GM21515 (cell line): ENCODE results near the gene DNAH17.
A peak's percentile ranks its signal among the peaks of the same experiment; 100 is the strongest.
"Not testable (repeated sequence)": the region's sequence is repeated elsewhere in the genome, so short reads cannot be mapped to it uniquely, and the experiment has no call there.

Source experiments
- ATAC-seq: cut with Tn5 transposase; IDR thresholded peaks from one replicate; pipeline ENCODE4 v1.9.1; 2021; ENCODE audit not compliant: unreplicated experiment

DNAH17 gene

DNA sequence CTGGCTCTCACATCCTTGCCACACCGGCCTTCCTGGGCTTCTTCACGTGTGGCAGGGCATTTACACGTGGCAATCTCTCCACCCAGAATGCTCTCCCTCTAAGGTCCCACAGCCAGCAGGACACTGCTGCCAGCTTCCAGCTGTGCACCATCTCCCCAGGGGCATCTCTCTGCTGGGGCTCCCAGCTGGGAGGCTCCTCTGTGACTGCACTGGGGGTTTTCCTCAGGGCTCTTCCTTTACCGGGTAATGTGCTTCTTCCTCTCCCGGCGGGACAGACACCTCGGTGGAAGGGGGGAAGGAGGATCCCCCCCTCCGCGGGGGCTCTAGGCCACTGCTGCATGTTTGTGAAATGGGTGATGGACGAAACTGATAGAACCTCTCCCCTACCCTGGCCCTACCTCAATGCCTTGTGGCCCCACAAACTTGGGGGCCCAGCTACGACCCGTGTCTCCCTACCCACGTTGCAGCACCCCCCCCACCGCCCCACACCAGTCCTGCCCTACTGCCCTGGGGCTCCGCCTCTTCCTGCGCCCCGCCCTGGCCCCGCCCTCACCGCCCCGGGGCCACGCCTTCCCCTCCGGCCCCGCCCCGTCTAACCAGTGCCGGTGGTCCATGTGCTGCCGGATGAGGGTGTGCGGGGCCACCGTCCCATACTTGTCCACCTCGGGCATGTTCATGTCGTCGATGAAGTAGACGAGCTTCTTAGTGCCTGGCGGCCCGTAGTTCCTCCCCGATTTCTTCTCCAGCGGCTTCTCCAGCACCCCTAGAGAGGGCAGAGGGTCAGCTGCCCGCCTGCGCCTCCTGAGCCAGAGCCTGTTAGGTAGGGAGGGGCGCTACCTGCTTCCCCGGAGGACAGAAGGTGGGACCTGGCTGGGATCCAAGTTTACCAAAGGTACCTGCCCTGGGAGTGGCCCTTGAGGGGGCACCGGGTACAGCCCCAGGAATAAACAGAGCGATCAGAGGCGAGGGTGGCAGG, 92.6 kb downstream of the DNAH17 start:
- no peak for ATAC-seq

DNA sequence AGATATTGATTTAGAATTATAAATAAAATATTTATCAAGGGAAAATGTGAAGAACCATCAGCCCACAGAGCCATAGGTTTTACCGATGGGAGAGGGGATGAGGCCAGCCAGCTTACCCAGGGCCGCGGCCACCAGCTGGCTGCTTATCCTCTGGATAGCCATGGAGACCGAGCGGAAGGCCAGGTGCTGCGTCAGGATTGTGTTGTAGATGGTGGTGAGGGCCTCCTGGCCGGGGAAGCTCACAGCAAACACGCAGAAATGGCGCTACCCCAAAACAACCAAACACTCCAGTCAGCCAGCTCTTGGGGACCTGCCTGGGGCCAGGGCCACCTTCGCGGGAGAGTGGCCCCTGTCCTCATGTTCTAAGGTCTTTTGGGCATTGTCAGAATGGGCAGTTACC, 97.8 kb downstream of the DNAH17 start:
- ATAC-seq, result no peak

DNA sequence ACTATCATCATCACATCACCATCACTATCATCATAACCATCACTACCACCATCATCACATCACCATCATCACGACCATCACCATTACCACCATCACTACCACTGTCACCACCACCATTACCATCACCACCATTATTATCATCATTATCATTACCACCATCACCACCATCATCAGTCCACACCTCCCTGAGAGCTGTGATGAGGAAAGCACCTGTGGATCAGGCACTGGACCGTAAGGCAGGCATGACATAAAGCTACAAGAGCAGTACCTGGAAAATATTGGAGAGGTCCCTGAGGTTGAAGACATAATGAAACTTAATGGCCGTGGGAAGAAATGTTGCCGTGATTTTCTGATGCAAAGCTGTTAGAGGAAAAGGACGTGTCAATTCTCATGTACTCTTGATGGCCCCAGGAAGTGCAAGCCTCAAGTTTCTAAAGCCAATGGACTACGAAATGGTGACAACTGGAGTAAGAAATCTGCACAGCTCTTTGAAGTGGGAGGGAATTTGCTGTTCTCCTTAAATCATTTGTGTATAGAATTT, 98.4 kb downstream of the DNAH17 start:
- ATAC-seq, result no peak

DNA sequence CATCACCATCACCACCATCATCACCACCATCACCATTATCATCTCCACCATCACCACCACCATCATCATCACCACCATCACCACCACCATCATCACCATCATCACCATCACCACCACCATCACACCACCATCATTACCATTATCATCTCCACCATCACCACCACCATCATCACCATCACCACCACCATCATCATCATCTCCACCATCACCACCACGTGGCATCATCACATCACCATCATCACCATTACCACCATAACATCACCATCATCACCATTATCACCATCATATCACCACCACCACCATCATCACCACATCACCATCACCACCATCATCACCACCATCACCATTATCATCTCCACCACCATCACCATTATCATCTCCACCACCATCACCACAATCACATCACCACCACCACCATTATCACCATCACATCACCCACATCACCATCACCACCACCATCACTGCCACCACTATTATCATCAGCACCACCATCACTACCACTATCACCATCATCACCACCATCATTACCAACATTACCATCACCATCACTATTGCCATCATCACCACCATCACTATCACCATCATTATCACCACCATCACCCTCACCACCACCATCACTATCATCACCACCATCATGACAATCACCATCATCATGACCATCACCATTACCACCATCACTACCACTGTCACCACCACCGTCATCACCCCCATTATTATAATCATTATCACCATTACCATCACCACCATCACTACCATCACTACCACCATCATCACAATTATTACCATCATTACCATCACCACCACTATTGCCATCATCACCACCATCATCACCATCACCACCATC, 99.1 kb downstream of the DNAH17 start:
- ATAC-seq, result no peak

DNA sequence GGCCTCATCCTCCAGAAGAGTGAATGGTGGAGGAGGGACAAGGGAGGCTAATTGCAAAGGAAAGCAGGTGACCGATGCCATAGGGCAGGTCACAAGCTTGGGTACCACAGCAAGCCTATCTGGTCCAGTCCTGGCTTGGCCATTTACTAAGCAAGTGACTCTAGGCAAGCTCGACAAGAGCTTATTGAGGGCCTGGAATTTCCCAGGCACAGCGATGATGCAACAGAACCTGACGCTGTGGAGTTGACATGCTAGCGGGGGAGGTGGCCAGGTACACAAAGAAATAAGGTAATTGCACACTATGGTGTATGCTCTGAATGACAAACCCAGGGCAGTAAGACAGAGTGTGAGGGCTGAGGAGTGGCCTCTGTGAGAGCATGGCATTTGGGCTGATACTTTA, 100.2 kb downstream of the DNAH17 start:
- ATAC-seq, result no peak

DNA sequence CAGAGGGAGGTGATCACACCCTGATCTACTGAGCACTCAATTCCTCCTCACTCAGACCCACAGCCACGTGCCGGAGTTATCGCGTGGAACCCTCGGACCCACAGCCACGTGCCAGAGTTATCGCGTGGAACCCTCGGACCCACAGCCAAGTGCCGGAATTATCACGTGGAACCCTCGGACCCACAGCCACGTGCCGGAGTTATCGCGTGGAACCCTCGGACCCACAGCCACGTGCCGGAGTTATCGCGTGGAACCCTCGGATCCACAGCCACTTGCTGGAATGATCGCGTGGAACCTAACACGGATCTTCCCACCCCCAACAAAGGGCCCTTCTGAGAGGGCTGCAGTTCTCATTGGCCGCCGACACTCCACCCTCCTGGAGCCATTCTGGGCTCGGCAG, 101.0 kb downstream of the DNAH17 start:
- ATAC-seq, result no peak

DNA sequence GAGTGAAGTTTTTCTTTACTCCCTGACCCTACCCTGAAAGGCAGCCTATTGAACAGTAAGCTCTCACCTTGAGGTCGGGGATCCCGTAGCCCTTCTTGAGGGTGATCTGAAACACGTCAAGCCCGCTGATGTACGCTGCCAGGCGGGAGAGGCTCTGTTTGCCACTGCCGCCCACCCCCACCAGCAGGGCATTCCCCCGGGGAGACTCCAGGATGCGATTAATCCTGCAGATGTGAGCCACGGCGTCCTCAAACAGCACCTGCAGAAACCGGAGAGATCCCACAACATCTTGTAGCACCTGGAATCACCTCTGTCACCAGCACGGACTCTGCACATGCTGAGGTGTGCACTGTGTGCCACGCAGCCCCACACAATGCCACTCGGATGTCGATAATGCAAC, 102.0 kb downstream of the DNAH17 start:
- ATAC-seq, result peak; percentile 14

DNA sequence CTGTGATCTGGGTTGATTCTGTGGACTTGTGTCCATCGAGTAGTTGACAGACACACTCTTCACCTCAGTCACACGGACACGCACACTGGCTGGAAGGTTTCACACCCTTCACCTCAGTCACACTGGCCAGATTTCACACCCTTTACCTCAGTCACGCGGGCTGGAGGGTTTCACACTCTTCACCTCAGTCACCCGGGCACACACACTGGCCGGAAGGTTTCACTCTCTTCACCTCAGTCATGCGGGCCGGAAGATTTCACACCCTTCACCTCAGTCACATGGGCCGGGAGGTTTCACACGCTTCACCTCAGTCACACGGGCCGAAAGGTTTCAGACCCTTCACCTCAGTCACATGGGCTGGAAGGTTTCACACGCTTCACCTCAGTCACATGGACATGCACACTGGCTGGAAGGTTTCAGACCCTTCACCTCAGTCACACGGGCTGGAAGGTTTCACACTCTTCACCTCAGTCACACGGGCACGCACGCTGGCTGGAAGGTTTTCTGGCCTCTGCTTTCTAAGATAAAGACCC, 102.5 kb downstream of the DNAH17 start:
- ATAC-seq, result peak; percentile 56

DNA sequence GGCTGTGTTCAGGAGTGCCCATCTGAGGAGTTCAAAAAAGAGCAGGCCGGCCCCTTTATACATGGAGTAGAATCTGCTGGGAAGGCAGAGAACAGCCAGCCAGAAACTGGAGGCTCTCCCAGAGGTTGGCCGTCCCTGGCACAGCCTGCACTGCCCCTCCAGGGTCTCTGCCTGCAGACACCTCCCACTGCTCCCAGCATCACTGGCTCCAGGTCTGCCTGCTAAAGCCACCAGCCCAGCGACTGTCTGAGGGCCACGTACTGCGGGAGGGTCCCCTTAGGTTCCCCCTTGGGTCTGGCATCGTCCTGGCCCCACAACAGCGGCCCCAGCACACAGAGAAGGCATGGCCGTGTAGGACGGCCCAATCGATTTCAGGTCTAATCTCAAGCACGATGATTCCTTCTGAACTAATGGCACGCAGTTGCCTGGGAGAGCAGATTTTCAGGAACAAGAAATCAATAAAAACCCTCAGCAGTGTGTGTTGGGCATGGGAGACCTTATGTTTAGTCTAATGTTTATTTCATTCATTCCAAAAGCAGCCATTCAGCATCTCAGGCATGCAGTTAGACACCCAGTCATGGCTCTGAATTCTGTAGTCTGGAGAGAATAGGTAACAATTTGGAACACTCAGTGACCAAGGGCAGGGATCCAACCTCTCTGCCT, 103.1 kb downstream of the DNAH17 start:
- no peak for ATAC-seq

DNA sequence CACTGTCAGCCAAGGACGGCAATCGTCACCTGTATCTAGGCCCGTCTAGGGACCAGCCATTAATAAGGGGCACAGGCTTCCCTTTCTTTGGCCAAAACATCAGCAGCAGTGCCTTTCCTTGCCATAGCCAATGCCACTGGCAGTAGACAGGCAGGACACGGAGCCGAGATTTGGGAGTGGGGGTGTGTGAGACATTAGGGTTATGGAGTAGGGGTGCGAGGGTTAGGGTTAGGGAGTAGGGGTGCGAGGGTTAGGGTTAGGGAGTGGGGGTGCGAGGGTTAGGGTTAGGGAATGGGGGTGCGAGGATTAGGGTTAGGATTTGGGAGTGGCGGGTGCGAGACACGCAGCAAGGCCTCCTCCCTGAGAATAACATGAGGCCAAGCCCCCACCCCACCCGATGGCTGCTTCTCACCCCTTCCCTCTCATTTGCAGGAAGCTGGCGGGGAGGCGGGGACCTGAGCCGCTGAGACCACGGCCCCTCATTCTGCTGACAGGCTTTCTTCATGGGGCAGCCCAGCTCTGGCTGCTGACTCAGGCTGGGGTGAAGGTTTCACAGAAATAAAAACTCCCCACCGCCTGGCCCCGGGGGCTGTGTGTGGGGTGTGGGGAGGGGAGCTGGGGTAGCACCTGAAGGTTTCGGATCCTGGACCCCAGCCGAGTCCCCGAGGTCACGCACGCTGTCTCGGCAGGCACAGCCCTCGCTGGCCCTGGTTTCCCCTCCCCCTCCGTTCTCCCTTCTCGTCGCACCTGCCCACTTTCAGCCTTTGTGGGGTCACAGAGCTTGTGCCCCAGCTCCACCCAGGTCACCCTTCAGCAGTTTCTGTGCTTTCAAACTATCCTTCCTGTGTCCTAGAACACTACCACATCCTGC, 104.9 kb downstream of the DNAH17 start:
- ATAC-seq, result no peak

DNA sequence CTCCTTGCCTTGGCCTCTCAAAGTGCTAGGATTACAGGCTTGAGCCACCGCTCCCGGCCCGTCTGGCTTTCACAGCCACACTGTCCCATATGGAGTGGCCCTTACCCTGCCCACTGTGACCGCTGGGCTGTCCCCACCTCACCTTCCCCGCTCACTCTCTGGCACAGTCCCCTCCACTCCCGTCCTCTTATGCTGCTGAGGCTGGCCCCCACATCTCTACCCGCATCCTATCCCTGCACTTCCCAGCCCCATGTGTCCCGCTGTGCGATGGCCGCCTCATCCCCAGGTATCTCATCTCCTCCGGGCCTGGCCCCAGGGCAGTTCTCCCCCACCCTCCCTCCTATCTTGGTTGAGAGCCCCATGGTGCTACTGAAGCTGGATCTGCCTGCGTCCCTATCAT, 105.6 kb downstream of the DNAH17 start:
- ATAC-seq, result no peak

DNA sequence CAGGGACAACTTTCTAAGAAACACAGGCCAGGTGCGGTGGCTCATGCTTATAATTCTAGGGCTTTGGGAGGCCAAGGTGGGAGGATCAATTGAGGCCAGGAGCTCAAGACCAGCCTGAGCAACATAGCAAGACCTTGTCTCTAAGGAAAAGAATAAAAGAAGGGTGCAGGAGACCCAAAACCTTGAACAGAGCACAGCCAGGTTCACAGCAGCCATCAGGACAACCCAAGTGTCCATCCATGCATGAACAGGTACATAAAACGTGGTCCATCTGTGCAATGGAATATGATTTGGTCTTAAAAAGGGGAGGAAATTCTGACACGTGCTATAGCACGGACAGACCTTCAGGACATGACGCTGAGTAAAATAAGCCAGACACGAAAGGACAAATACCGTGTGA, 107.8 kb downstream of the DNAH17 start:
- ATAC-seq, result no peak

DNA sequence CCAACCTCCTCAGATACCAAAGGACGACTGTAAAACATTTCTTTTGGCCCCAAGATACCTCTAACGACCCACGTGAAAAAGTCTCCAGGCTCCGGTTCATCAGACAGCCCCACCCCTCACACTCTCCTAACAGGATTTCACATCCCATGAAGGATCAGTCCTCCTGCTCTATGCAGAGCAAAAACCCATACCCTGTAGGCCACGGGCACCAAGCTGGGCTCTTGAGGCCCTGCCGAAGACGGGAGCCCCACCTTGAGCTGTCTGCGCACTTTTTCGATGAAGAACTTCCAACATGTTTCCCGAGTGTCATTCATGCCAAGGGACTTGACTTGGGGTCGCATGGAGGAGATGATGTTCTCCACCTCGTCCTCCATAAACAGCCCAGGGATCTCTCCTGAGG, 108.8 kb downstream of the DNAH17 start:
- ATAC-seq, result no peak

DNA sequence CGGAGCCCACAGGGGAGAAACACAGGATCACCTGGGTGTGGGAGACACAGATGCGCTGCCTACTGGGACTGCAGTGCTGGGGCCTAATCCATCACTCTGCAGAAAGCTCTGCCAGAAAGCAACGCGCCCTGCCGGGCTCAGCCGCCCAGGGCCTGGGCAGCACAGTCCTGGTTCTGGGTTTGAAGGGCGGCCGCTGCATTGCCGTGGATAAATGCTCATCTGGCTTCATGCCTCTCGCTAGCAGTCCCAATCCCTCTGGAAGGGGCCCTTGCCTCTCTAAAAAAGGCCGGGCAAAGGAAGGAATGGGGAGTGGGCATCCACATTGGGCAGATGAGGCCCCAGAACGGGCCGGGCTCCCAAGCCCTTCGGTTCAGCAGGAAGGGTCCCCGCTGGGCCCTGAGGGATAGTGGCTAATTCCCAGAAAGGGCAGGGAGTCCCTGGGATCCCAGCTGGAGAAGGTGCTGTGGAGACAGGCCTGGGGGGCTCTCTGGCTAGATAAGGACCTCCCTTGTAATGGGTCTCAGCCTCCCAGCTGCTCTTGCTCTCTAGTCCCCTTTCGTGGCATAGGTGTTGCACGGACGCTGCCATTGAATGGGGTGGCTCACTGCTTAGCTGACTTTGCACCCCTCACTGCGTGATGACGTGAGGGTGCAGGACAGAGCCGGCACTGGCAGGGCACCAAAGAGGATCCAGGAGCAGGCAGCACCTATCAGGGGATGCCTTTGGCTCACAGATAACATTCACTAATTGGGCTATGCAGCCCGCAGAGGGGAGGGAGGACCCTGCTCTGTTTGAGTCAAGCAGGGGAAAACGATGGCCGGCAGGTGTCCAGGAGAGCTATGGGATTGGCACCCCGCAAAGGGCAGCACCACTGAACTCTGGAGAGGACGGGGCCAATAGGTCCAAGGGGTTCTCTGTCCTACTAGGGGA, 110.1 kb downstream of the DNAH17 start:
- ATAC-seq, result no peak

DNA sequence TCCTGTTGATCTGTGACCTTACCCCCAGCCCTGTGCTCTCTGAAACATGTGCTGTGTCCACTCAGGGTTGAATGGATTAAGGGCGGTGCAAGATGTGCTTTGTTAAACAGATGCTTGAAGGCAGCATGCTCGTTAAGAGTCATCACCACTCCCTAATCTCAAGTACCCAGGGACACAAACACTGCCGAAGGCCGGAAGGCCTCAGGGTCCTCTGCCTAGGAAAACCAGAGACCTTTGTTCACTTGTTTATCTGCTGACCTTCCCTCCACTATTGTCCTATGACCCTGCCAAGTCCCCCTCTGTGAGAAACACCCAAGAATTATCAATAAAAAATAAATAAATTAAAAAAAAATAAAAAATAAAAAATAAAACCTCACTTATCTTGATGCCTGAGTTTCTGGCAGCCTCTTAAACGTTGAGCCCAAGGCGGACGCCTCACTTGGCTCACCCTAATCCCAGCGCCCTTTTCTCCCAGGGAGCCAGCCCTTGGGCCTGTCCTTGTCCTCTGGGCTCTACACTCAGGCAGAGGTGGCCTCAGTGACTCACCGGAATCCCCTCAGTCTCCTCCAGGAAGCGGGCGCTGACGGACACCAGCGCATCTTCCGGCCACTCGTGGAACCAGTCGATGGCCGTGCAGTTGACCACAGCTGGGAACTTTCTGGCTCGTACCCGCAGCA, 110.9 kb downstream of the DNAH17 start:
- ATAC-seq, result not testable (repeated sequence)

DNA sequence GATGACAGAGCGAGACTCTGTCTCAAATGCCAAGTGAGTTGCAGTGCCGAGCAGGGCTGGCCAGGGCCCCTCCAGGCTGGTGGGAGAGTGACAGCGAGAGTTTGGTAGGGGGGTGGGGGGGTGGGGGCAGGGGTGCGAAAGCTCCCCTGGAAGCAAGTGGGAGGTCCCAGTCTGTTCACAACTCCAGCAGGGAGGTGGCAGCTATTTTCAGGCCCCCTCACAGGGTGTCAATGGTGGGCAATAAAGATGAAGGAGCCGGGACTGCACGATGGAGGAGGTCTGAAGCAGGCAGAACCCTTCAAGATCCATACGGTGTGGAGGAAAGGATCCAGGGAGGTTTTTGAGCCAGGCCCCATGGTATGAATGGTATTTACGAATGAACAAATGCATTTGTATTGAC, 115.0 kb downstream of the DNAH17 start:
- ATAC-seq, result no peak

DNA sequence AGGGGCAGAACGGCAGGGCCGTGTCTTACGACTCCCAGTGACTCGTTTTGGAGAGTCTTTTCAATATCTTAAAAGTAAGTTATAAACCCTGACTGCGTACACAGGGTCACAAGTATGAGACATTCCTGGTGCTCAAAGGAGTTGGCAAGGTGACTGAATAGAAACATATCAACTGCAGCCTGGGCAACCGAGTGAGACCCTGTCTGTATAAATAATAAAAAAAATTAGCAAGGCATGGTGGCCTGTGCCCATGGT, 115.5 kb downstream of the DNAH17 start:
- no peak for ATAC-seq

DNA sequence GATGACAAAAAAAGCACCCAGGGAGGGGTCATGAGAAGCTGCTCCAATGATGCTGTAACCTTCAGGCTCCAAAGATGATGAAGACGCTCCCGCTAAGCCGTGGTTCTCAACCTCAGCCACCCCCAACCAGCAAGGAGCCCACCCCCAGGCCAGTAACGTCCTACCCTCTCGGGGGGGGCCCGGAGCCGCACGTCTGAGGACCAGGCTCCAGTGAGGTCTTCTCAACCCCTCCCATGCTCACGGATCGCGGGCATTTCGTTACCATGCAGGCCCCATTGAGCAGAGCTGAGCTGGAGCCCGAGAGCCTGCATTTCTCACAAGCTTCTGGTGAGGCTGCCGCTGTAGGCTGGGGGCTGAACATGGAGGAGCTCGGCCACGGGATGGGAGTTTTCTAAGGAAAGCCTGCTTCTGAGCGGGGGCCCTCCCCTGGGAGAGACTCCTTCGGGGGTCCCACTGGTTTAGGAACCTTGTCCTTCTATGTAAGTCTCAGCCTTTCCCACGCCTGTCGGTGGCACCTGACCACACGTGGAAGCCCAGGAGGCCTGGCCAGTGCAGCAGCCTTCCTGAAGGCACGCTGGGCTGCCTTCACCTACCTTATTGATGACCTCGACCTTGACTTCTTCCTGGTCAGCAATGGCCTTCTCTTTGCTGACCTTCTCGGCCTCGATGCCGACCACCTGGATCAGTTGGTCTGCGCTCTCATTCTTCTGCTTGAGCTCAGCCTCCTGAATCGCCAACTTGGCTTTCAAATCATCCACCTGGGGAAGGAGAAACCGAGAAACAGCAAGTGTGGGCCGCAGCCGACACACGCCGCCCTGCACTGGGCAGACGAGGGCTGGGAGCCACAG, 116.0 kb downstream of the DNAH17 start:
- no peak for ATAC-seq
